ENCODE data around the gene PLXNB2. TPM values are rescaled to one million over a fixed set of nuclear protein-coding genes. Genes with fewer than 3 reads are reported as not detected.

PLXNB2 gene
- polyA plus RNA-seq, 6 donors from 2014 or later, result 0.46 to 1.1 (median 0.66) TPM; not detected in 1

- Mint-ChIP-seq H3K4me3 (peak overlapping the region in 2 of 8 donors; percentile 49 to 62), H3K27ac (peak overlapping the region in 1 of 6 donors; percentile 51), H3K9me3 (no peaks in the 10 kb centered on the region), H3K27me3 (peaks cover 0 to 49% (median 9%) of the 10 kb centered on the region in 3 donors), H3K4me1 (peaks cover 10 to 29% (median 29%) of the 10 kb centered on the region in 3 donors), H3K36me3 (no peaks in the 10 kb centered on the region)
- ATAC-seq (ENCODE audit: low read depth in 2 of 2) (no peak), DNase-seq (no peak)
Observed at GRCh38 chr22:50264946-50265669, 42.3 kb downstream of the PLXNB2 start.

GRCh38 chr22:50264104-50264745 lies 43.2 kb downstream of the PLXNB2 start:
- DNase-seq (no peak), ATAC-seq (ENCODE audit: low read depth in 2 of 2) (no peak)
- H3K4me1 Mint-ChIP-seq, result peaks cover 10 to 26% (median 23%) of the 10 kb centered on the region in 3 donors
- peaks cover 0 to 50% (median 9%) of the 10 kb centered on the region in 3 donors for H3K27me3 Mint-ChIP-seq
- H3K27ac Mint-ChIP-seq, result no peak overlapping the region
- no peaks in the 10 kb centered on the region for H3K9me3 Mint-ChIP-seq
- peak overlapping the region in 1 of 8 donors; percentile 24 for H3K4me3 Mint-ChIP-seq
- no peaks in the 10 kb centered on the region for H3K36me3 Mint-ChIP-seq

- no peaks in the 10 kb centered on the region for H3K9me3 Mint-ChIP-seq
- H3K36me3 Mint-ChIP-seq, result no peaks in the 10 kb centered on the region
- peaks cover 6 to 16% (median 15%) of the 10 kb centered on the region in 3 donors for H3K4me1 Mint-ChIP-seq
- H3K27me3 Mint-ChIP-seq, result peaks cover 0 to 50% (median 9%) of the 10 kb centered on the region in 3 donors
- no peak overlapping the region for H3K27ac Mint-ChIP-seq
- no peak for DNase-seq
- ATAC-seq (ENCODE audit: low read depth in 2 of 2), result no peak
- peak overlapping the region in 2 of 8 donors; percentile 21 to 78 for H3K4me3 Mint-ChIP-seq
Observed at GRCh38 chr22:50262973-50263617, 44.4 kb downstream of the PLXNB2 start.

- no peaks in the 10 kb centered on the region for H3K36me3 Mint-ChIP-seq
- no peaks in the 10 kb centered on the region for H3K9me3 Mint-ChIP-seq
- H3K27ac Mint-ChIP-seq, result peak overlapping the region in 1 of 6 donors; percentile 29
- DNase-seq, result no peak
- peaks cover 6 to 15% (median 14%) of the 10 kb centered on the region in 3 donors for H3K4me1 Mint-ChIP-seq
- peaks cover 0 to 51% (median 9%) of the 10 kb centered on the region in 3 donors for H3K27me3 Mint-ChIP-seq
- ATAC-seq (ENCODE audit: low read depth in 2 of 2), result peak; percentile 41 to 51
- H3K4me3 Mint-ChIP-seq, result peak overlapping the region; percentile 45 to 83 (median 68)
Observed at GRCh38 chr22:50262460-50262911, 45.0 kb downstream of the PLXNB2 start.

GRCh38 chr22:50261615-50262459 lies 45.6 kb downstream of the PLXNB2 start, which contains the start of gene MAPK12:
MAPK12 (minus strand) TSS chr22:50261683; CDS start chr22:50261509, 174 bp downstream.
- DNase-seq (no peak), ATAC-seq (ENCODE audit: low read depth in 2 of 2) (peak in 1 of 2 donors; percentile 3)
- Mint-ChIP-seq H3K4me1 (peaks cover 6 to 15% (median 14%) of the 10 kb centered on the region in 3 donors), H3K4me3 (peak within 1 kb of the TSS; percentile 45 to 83 (median 68)), H3K36me3 (no peaks in the 10 kb centered on the region), H3K9me3 (no peaks in the 10 kb centered on the region), H3K27ac (peak within 1 kb of the TSS in 1 of 6 donors; percentile 29), H3K27me3 (peaks cover 0 to 51% (median 9%) of the 10 kb centered on the region in 3 donors)

- Mint-ChIP-seq H3K36me3 (no peaks in the 10 kb centered on the region), H3K4me1 (peaks cover 6 to 15% (median 14%) of the 10 kb centered on the region in 3 donors), H3K9me3 (no peaks in the 10 kb centered on the region), H3K27me3 (peaks cover 0 to 47% (median 9%) of the 10 kb centered on the region in 3 donors), H3K4me3 (peak overlapping the region in 2 of 8 donors; percentile 27 to 50), H3K27ac (no peak overlapping the region)
- ATAC-seq (ENCODE audit: low read depth in 2 of 2) (peak; percentile 35 to 36), DNase-seq (no peak)
Observed at GRCh38 chr22:50260801-50261614, 46.4 kb downstream of the PLXNB2 start.

- H3K4me1 Mint-ChIP-seq, result peaks cover 6 to 15% (median 14%) of the 10 kb centered on the region in 3 donors
- H3K27me3 Mint-ChIP-seq, result peaks cover 0 to 45% (median 9%) of the 10 kb centered on the region in 3 donors
- no peak for DNase-seq
- peak overlapping the region in 4 of 8 donors; percentile 15 to 50 (median 28) for H3K4me3 Mint-ChIP-seq
- H3K36me3 Mint-ChIP-seq, result no peaks in the 10 kb centered on the region
- no peak for ATAC-seq (ENCODE audit: low read depth in 2 of 2)
- no peak overlapping the region for H3K27ac Mint-ChIP-seq
- no peaks in the 10 kb centered on the region for H3K9me3 Mint-ChIP-seq
Observed at GRCh38 chr22:50260434-50260800, 47.0 kb downstream of the PLXNB2 start.

GRCh38 chr22:50259302-50259701 lies 48.1 kb downstream of the PLXNB2 start:
- no peak overlapping the region for H3K27ac Mint-ChIP-seq
- no peaks in the 10 kb centered on the region for H3K9me3 Mint-ChIP-seq
- H3K27me3 Mint-ChIP-seq, result peaks cover 0 to 42% (median 9%) of the 10 kb centered on the region in 3 donors
- H3K36me3 Mint-ChIP-seq, result no peaks in the 10 kb centered on the region
- DNase-seq (no peak), ATAC-seq (ENCODE audit: low read depth in 2 of 2) (no peak)
- H3K4me1 Mint-ChIP-seq, result peaks cover 6 to 14% (median 11%) of the 10 kb centered on the region in 3 donors
- H3K4me3 Mint-ChIP-seq, result peak overlapping the region in 3 of 8 donors; percentile 15 to 44 (median 40)

GRCh38 chr22:50258361-50259292 lies 48.8 kb downstream of the PLXNB2 start:
- no peak for DNase-seq
- ATAC-seq (ENCODE audit: low read depth in 2 of 2), result peak; percentile 26 to 34
- H3K27me3 Mint-ChIP-seq, result peaks cover 0 to 35% (median 9%) of the 10 kb centered on the region in 3 donors
- no peak overlapping the region for H3K27ac Mint-ChIP-seq
- H3K4me1 Mint-ChIP-seq, result peaks cover 6 to 14% (median 11%) of the 10 kb centered on the region in 3 donors
- peak overlapping the region in 3 of 8 donors; percentile 15 to 32 (median 24) for H3K4me3 Mint-ChIP-seq
- no peaks in the 10 kb centered on the region for H3K36me3 Mint-ChIP-seq
- no peaks in the 10 kb centered on the region for H3K9me3 Mint-ChIP-seq

GRCh38 chr22:50257451-50258360 lies 49.7 kb downstream of the PLXNB2 start:
- H3K9me3 Mint-ChIP-seq, result no peaks in the 10 kb centered on the region
- no peak overlapping the region for H3K4me3 Mint-ChIP-seq
- no peaks in the 10 kb centered on the region for H3K36me3 Mint-ChIP-seq
- H3K27me3 Mint-ChIP-seq, result peaks cover 0 to 26% (median 9%) of the 10 kb centered on the region in 3 donors
- DNase-seq (no peak), ATAC-seq (ENCODE audit: low read depth in 2 of 2) (no peak)
- peak overlapping the region in 2 of 6 donors; percentile 15 to 16 for H3K27ac Mint-ChIP-seq
- peaks cover 6 to 9% (median 9%) of the 10 kb centered on the region in 3 donors for H3K4me1 Mint-ChIP-seq

All from naive B cell (primary cell).